Activated T-helper 9 cell treated with anti-CD3 and anti-CD28 coated beads, Interleukin-2, amount 50 U/mL, for 16 hours (primary cell): ENCODE data around the gene PRDM9.
"Not testable (repeated sequence)": the region's sequence is repeated elsewhere in the genome, so short reads cannot be mapped to it uniquely, and the experiment has no call there.

Experiments used
- DNase-seq: peaks from one replicate; pipeline ENCODE4 v3.0.0-alpha.2; 2020; ENCODE audit warnings: low read depth

The PRDM9 gene

DNA sequence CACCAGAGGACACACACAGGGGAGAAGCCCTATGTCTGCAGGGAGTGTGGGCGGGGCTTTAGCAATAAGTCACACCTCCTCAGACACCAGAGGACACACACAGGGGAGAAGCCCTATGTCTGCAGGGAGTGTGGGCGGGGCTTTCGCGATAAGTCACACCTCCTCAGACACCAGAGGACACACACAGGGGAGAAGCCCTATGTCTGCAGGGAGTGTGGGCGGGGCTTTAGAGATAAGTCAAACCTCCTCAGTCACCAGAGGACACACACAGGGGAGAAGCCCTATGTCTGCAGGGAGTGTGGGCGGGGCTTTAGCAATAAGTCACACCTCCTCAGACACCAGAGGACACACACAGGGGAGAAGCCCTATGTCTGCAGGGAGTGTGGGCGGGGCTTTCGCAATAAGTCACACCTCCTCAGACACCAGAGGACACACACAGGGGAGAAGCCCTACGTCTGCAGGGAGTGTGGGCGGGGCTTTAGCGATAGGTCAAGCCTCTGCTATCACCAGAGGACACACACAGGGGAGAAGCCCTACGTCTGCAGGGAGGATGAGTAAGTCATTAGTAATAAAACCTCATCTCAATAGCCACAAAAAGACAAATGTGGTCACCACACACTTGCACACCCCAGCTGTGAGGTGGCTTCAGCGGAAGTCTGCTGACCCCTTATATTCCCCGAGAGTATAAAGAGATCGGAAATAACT is 20.0 kb downstream of the PRDM9 start:
- not testable (repeated sequence) for DNase-seq

DNA sequence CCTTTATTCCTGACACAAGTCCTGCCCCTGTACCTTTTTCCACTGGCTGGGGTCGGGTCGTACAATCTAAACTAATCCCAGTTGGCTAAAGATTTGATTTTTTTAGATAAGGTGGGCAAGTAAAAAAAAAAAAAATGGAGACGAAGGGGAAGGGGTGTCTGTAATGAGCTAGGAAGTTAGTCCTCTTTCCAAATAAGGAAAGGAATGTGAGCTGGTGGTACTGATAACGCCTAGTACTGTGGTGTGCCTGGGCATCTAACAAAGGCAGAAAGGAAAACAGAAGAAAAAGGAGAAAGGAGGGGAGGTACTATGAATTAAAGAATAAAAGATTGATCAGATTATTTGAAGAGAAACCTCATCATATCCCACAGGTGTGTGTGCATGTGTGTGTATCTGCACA is 21.3 kb downstream of the PRDM9 start:
- no peak for DNase-seq

DNA sequence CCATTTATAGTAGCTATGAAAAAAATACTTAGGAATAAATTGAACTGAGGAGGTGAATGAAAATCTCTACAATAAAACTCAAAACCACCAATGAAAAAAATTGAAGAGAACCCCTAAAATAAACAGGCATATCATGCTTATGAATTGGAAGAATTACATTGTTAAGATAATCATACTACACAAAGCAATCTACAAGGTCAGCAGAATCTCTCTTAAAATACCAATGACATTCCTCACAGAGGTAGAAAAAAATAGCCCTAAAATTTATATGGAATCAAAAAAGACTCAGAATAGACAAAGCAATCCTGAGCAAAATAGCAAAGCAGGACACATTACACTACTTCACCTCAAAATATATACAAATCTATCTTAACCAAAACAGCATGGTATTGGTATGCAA is 23.2 kb downstream of the PRDM9 start:
- DNase-seq: no peak

DNA sequence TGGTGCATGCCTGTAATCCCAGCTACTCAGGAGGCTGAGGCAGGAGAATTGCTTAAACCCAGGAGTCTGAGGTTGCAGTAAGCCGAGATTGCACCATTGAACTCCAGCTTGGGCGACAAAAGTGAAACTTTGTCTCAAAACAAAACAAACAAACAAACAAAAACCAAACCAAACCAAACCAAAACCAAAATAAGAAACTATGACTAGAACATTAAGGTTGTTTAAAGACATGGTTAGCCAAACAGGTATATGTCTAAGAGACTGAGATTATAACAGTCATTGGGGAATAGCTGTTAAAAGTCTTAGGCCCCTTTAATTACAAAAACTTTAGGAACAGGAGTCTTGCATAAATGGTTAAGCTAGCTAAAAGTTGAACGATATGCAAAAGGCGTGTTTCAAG is 63.6 kb downstream of the PRDM9 start:
- no peak for DNase-seq
